Stimulated activated effector memory CD8-positive, alpha-beta T cell treated with anti-CD3 and anti-CD28 coated beads, Interleukin-12 subunit alpha, Interleukin-12 subunit beta, amount 100 ng/mL, for 72 hours (primary cell): ENCODE measurements around the gene NOTUM.

Source experiments
- ATAC-seq: fragments of 150-1000 bp; cut with Tn5 transposase; 2 replicates; pipeline ENCODE4 v1.10.0; 2021
- DNase-seq, 2 donors: peaks; one replicate each; pipeline ENCODE4 v3.0.0; 2021 to 2022; ENCODE audit warnings: low spot score in 2 of 2
- H3K27ac Mint-ChIP-seq: one replicate; pipeline ENCODE4 v1.8.0; 2022; ENCODE audit warnings: mild to moderate bottlenecking, mixed read lengths
- H3K36me3 Mint-ChIP-seq: one replicate; pipeline ENCODE4 v1.8.0; 2022; ENCODE audit warnings: mild to moderate bottlenecking, mixed read lengths
- H3K4me1 Mint-ChIP-seq: one replicate; pipeline ENCODE4 v1.8.0; 2022; ENCODE audit warnings: mixed read lengths
- H3K4me3 Mint-ChIP-seq: one replicate; pipeline ENCODE4 v1.8.0; 2022; ENCODE audit warnings: mild to moderate bottlenecking, mixed read lengths
- H3K9me3 Mint-ChIP-seq: one replicate; pipeline ENCODE4 v1.8.0; 2022; ENCODE audit warnings: mixed read lengths

NOTUM gene

GRCh38 chr17:81961087-81961511 is at the start of gene NOTUM:
NOTUM (minus strand) TSS chr17:81961187; CDS start chr17:81960909, 278 bp downstream.
- DNase-seq, result no peak
- Mint-ChIP-seq H3K36me3 (peaks cover 6% of the 10 kb centered on the region), H3K4me3 (peak within 1 kb of the TSS; percentile 22), H3K27ac (no peak within 1 kb of the TSS), H3K9me3 (no peaks in the 10 kb centered on the region), H3K4me1 (peaks cover 9% of the 10 kb centered on the region)
- no peak for ATAC-seq

GRCh38 chr17:82009413-82009812 is 48.4 kb upstream of the NOTUM start:
- DNase-seq (no peak), ATAC-seq (no peak)
- Mint-ChIP-seq H3K36me3 (no peaks in the 10 kb centered on the region), H3K4me1 (no peaks in the 10 kb centered on the region), H3K27ac (no peak overlapping the region), H3K4me3 (no peak overlapping the region), H3K9me3 (no peaks in the 10 kb centered on the region)

GRCh38 chr17:82008941-82009405 is 48.0 kb upstream of the NOTUM start:
- DNase-seq, result no peak
- H3K27ac Mint-ChIP-seq, result no peak overlapping the region
- no peaks in the 10 kb centered on the region for H3K36me3 Mint-ChIP-seq
- ATAC-seq, result no peak
- H3K9me3 Mint-ChIP-seq, result no peaks in the 10 kb centered on the region
- H3K4me1 Mint-ChIP-seq, result no peaks in the 10 kb centered on the region
- no peak overlapping the region for H3K4me3 Mint-ChIP-seq

GRCh38 chr17:82008258-82008940 is 47.4 kb upstream of the NOTUM start:
- Mint-ChIP-seq H3K27ac (no peak overlapping the region), H3K4me1 (no peaks in the 10 kb centered on the region), H3K9me3 (no peaks in the 10 kb centered on the region), H3K36me3 (no peaks in the 10 kb centered on the region), H3K4me3 (no peak overlapping the region)
- ATAC-seq, result no peak
- DNase-seq, result no peak

- no peak for DNase-seq
- no peak overlapping the region for H3K27ac Mint-ChIP-seq
- no peaks in the 10 kb centered on the region for H3K36me3 Mint-ChIP-seq
- H3K4me1 Mint-ChIP-seq, result no peaks in the 10 kb centered on the region
- no peak for ATAC-seq
- no peak overlapping the region for H3K4me3 Mint-ChIP-seq
- H3K9me3 Mint-ChIP-seq, result no peaks in the 10 kb centered on the region
Observed at GRCh38 chr17:82007495-82008257, 46.7 kb upstream of the NOTUM start.

GRCh38 chr17:82007228-82007494 is 46.2 kb upstream of the NOTUM start:
- ATAC-seq, result no peak
- Mint-ChIP-seq H3K36me3 (no peaks in the 10 kb centered on the region), H3K4me1 (no peaks in the 10 kb centered on the region), H3K4me3 (no peak overlapping the region), H3K9me3 (no peaks in the 10 kb centered on the region), H3K27ac (no peak overlapping the region)
- no peak for DNase-seq

- Mint-ChIP-seq H3K9me3 (no peaks in the 10 kb centered on the region), H3K4me3 (no peak overlapping the region), H3K36me3 (no peaks in the 10 kb centered on the region), H3K27ac (no peak overlapping the region), H3K4me1 (no peaks in the 10 kb centered on the region)
- DNase-seq (no peak), ATAC-seq (no peak)
Observed at GRCh38 chr17:82006468-82007227, 45.7 kb upstream of the NOTUM start.

GRCh38 chr17:82005701-82006348 is 44.8 kb upstream of the NOTUM start:
- Mint-ChIP-seq H3K27ac (no peak overlapping the region), H3K4me3 (no peak overlapping the region), H3K36me3 (no peaks in the 10 kb centered on the region), H3K4me1 (no peaks in the 10 kb centered on the region), H3K9me3 (no peaks in the 10 kb centered on the region)
- DNase-seq, result no peak
- no peak for ATAC-seq

GRCh38 chr17:82004517-82005455 is 43.8 kb upstream of the NOTUM start:
- no peak for ATAC-seq
- H3K4me1 Mint-ChIP-seq, result no peaks in the 10 kb centered on the region
- no peaks in the 10 kb centered on the region for H3K36me3 Mint-ChIP-seq
- H3K27ac Mint-ChIP-seq, result no peak overlapping the region
- no peaks in the 10 kb centered on the region for H3K9me3 Mint-ChIP-seq
- DNase-seq, result no peak
- H3K4me3 Mint-ChIP-seq, result no peak overlapping the region

- Mint-ChIP-seq H3K4me1 (no peaks in the 10 kb centered on the region), H3K4me3 (no peak overlapping the region), H3K9me3 (no peaks in the 10 kb centered on the region), H3K27ac (no peak overlapping the region), H3K36me3 (no peaks in the 10 kb centered on the region)
- ATAC-seq (peak; percentile 79), DNase-seq (no peak)
Observed at GRCh38 chr17:82003411-82004381, 42.7 kb upstream of the NOTUM start.

GRCh38 chr17:82001571-82002056 is 40.6 kb upstream of the NOTUM start:
- ATAC-seq (no peak), DNase-seq (no peak)
- Mint-ChIP-seq H3K27ac (no peak overlapping the region), H3K36me3 (no peaks in the 10 kb centered on the region), H3K4me3 (no peak overlapping the region), H3K9me3 (no peaks in the 10 kb centered on the region), H3K4me1 (no peaks in the 10 kb centered on the region)

- no peak overlapping the region for H3K27ac Mint-ChIP-seq
- DNase-seq, result no peak
- ATAC-seq, result no peak
- H3K36me3 Mint-ChIP-seq, result peaks cover 2% of the 10 kb centered on the region
- H3K9me3 Mint-ChIP-seq, result no peaks in the 10 kb centered on the region
- no peak overlapping the region for H3K4me3 Mint-ChIP-seq
- H3K4me1 Mint-ChIP-seq, result no peaks in the 10 kb centered on the region
Observed at GRCh38 chr17:82000803-82001570, 40.0 kb upstream of the NOTUM start.
